Epithelial cell of proximal tubule (primary cell): ENCODE measurements around the gene MAOB. TPM values are rescaled to one million over a fixed set of nuclear protein-coding genes. Genes with fewer than 3 reads are reported as not detected.
A peak's percentile ranks its signal among the peaks of the same experiment; 100 is the strongest.

Experiments
- DNase-seq: peaks from one replicate; pipeline ENCODE4 v3.0.0-alpha.2; 2011; ENCODE audit warnings: low read depth
- H3K4me3 ChIP-seq: 2 replicates; pipeline ENCODE4 v1.5.1; 2011; ENCODE audit warnings: low read depth, mild to moderate bottlenecking, low read length
- CTCF ChIP-seq: conservative IDR thresholded peaks from 2 replicates; pipeline ENCODE4 v1.5.1; 2012; ENCODE audit warnings: low read depth, mild to moderate bottlenecking, low read length
- total RNA-seq: library from RNA; depleted of rRNA; stranded (reverse); fragments of >200 nt; gene quantifications from 2 replicates; pipeline ENCODE4 v1.2.3, GENCODE V29; 2015

MAOB gene
- total RNA-seq, 1 donor from 2014 or later: 1.9 TPM

DNA sequence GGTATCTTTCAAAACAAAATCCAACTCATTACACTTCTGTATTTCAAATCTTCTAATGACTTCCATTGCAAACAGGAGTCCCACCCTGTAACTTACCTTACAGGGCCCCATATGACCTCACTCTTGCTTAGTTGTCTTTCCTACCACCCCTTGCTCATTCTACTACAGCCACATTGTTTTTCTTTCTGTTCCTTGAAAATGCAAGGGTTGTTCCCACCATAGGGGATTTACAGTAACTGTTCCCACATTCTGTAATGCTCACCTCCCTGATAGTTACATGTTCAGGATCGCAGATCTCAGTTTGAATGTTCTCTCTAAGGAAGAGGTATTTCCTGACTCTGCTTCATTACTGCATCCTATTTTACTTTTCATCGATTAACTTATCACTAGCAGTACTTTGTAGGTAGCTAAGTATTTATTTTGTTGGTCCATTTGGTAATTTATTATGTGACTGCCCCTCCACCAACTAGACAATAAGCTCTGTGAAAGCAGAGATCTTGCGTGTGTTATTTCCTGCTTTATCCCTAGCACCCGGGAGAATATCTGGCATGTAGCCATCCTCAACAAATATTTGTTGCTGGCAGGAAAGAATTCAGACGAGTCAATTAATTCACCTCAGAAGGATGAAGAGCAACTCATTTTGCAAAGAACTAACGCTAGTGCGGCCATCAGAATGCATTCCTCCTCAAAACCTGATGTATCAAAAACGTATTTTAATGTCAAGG lies 21.4 kb downstream of the MAOB start:
- no peak overlapping the region for H3K4me3 ChIP-seq
- no peak for TF ChIP-seq CTCF

GRCh38 chrX:43853225-43853828 lies 28.9 kb downstream of the MAOB start:
- no peak for DNase-seq
- no peak overlapping the region for H3K4me3 ChIP-seq
- no peak for TF ChIP-seq CTCF

More for the DNA sequence above, 21.4 kb downstream of the MAOB start:
- peak; percentile 41 for DNase-seq

DNA sequence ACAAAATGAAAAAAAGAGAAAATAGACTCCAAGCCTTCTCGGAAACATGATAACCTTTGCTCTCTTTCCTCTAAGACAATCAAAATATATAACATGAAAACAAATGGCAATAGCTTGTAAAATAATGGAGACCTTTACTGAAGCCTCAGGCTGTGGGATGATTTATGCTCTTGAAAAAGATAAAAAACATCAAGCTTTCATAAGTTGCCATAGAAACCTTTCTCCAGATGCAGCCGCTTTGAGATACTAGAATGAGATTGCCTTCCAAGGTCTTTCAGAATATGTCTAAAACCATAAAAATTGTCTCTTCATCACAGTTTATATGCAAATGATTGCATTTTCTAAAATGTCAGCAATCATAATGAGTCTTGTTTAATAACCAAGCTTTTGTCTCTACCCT lies 31.6 kb downstream of the MAOB start:
- TF ChIP-seq CTCF: no peak
- H3K4me3 ChIP-seq: no peak overlapping the region
- DNase-seq: no peak

DNA sequence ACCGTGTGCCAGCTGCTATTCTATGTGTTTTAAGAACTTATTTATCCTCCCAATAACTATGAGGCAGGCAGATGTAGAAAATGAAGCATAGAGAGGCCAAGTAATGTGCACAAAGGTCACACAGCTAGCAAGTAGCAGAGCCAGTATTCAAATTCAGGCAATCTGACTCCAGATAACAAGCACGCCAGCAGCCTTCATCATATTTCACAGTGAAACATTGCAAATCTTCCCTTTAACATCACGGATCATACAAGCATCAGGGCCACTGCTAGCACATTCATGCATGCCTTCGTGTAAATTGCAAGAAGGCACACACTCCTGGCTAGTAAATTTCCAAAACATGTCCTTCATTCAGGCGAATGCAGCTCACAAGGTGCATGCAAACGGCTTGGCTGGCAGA lies 33.1 kb downstream of the MAOB start:
- DNase-seq: no peak
- no peak overlapping the region for H3K4me3 ChIP-seq
- no peak for TF ChIP-seq CTCF

- no peak for TF ChIP-seq CTCF
- no peak for DNase-seq
- H3K4me3 ChIP-seq: no peak overlapping the region
Measured at GRCh38 chrX:43847352-43847751, 34.9 kb downstream of the MAOB start.

DNA sequence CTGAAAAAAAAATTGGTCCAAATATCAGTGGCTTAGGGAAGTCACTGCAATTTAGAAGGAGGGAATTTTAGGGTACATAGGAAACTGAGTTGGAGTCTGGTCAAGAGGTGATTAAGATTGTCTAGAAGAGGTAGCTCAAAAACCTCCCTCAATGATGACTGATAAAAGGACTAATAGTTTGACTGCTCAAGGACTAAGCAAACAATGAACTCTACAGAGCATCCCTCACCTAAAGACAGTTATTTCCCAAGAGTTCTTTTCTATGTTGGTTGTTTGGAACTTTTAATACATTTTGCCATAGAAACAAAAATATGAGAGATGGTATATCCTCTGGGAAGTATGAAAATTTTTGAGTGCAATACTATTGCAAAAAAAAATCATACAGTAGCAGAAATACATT lies 35.7 kb downstream of the MAOB start:
- TF ChIP-seq CTCF: no peak
- H3K4me3 ChIP-seq: no peak overlapping the region
- DNase-seq: no peak

DNA sequence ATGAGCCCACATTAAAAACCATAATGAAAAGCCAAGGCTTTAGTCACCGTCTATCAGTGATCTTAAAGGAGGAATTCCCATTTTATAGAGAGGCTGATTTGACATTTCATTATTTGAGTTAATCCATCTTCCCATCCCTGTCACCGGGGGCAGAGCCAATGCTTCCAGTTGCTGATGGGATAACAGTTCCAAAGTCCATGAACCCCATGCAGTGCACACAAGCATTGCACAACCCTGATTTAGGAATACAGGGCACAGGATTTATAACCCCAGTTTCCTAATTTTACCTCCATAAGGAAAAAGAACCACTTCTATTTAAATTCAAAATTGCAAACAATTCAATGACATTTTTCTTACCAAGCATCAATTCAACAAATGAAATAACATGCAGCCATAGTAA lies 36.5 kb downstream of the MAOB start:
- DNase-seq: no peak
- no peak for TF ChIP-seq CTCF
- H3K4me3 ChIP-seq: no peak overlapping the region
